ENCODE results near the gene TLR5. TPM values are rescaled to one million over a fixed set of nuclear protein-coding genes. Genes with fewer than 3 reads are reported as not detected.

Gene TLR5
- total RNA-seq, 6 experiments from 2014 or later = 0.84 to 3.3 (median 2.5) TPM

DNA sequence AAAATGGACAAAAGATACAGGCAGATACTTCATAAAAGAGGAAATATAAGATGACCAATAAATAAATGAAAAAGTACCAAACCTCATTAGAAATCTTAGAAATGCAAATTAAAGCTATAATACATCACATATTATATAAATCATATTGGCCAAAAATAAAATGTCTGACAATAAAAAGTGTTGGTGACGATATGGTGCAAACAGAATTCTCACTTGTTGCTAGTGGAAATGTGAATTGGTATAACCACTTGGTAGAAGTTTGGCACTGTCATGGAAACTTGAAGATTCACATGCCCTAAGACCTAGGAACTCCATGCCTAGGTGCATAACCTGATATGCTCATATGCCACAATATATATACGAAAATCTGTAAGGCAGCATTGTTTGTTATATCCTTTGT, 4.4 kb upstream of the TLR5 start:
- Histone ChIP-seq H3K27me3 (no peaks in the 10 kb centered on the region), H3K9me3 (no peaks in the 10 kb centered on the region), H3K27ac (no peak overlapping the region), H3K4me1 (peaks cover 0 to 5% (median 2%) of the 10 kb centered on the region in 4 donors), H3K36me3 (no peaks in the 10 kb centered on the region), H3K4me3 (no peak overlapping the region)
- ATAC-seq = no peak
- intact Hi-C loops (cut with DNase I) = no loop called here
- 79% methylated on average over 2 of the region's 2 CpGs for WGBS (ENCODE audit: insufficient coverage, low coverage, low lambda C conversion rate, missing lambda C conversion rate)
- DNase-seq = no peak
- TF ChIP-seq, protein P1, sequence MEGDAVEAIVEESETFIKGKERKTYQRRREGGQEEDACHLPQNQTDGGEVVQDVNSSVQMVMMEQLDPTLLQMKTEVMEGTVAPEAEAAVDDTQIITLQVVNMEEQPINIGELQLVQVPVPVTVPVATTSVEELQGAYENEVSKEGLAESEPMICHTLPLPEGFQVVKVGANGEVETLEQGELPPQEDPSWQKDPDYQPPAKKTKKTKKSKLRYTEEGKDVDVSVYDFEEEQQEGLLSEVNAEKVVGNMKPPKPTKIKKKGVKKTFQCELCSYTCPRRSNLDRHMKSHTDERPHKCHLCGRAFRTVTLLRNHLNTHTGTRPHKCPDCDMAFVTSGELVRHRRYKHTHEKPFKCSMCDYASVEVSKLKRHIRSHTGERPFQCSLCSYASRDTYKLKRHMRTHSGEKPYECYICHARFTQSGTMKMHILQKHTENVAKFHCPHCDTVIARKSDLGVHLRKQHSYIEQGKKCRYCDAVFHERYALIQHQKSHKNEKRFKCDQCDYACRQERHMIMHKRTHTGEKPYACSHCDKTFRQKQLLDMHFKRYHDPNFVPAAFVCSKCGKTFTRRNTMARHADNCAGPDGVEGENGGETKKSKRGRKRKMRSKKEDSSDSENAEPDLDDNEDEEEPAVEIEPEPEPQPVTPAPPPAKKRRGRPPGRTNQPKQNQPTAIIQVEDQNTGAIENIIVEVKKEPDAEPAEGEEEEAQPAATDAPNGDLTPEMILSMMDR (IDR thresholded peaks at IDR 0.05) = no peak
- no peak for TF ChIP-seq POLR2A (IDR thresholded peaks at IDR 0.05)

DNA sequence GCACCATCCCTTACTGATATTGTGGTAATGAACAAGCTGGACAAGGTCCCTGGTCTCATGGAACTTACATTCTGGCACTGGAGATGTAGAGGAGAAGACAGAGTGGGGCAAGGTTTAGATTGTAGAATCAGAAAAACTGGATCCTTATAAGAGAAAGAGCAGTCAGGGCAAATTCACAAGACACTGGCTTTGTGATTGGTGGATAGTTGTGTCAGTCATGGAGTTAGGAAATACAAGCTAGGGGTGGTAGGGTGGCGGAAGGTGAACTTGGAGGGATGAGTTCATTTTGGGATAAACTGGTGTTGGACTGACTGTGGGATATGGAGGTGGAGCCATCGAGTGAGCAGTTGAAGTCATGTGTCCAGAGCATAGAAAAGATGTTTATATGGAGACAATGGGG, 3.7 kb upstream of the TLR5 start:
- H3K9me3 ChIP-seq = no peaks in the 10 kb centered on the region
- intact Hi-C loops (cut with DNase I) = no loop called here
- H3K4me1 ChIP-seq = peaks cover 0 to 5% (median 2%) of the 10 kb centered on the region in 4 donors
- no peaks in the 10 kb centered on the region for H3K27me3 ChIP-seq
- no peak for TF ChIP-seq POLR2A (IDR thresholded peaks at IDR 0.05)
- TF ChIP-seq, protein P1 (IDR thresholded peaks at IDR 0.05) = no peak
- H3K27ac ChIP-seq = no peak overlapping the region
- ATAC-seq (no peak), DNase-seq (no peak)
- H3K36me3 ChIP-seq = no peaks in the 10 kb centered on the region
- no peak overlapping the region for H3K4me3 ChIP-seq
- WGBS (ENCODE audit: insufficient coverage, low coverage, low lambda C conversion rate, missing lambda C conversion rate) = 77% methylated on average over 2 of the region's 2 CpGs

DNA sequence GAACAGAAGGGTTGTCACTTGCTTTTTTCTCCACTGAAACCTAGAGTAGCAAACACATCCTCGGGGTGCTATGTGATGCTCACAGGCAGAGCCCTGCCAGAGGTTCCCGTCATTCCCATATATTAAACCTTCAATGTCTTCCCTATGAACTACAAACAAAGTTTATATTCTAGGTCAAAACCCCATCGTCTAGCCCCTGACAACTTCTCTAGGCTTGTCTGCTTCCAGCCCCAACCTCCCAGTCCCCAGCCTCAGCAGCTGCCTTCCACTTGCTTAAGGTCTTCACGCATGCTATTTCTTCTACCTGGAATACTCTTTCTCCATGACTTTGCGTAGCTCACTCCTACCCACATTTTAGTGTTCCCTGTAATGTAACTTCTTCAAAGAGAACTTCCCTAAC, 1.9 kb upstream of the TLR5 start:
- 80% methylated on average over 5 of the region's 5 CpGs for WGBS (ENCODE audit: insufficient coverage, low coverage, low lambda C conversion rate, missing lambda C conversion rate)
- no peaks in the 10 kb centered on the region for H3K9me3 ChIP-seq
- DNase-seq (no peak), ATAC-seq (no peak)
- H3K4me3 ChIP-seq = no peak overlapping the region
- H3K27ac ChIP-seq = no peak overlapping the region
- H3K36me3 ChIP-seq = no peaks in the 10 kb centered on the region
- H3K27me3 ChIP-seq = no peaks in the 10 kb centered on the region
- intact Hi-C loops (cut with DNase I) = no loop called here
- TF ChIP-seq POLR2A (IDR thresholded peaks at IDR 0.05) = no peak
- TF ChIP-seq, protein P1 (IDR thresholded peaks at IDR 0.05) = no peak
- peaks cover 0 to 5% (median 2%) of the 10 kb centered on the region in 4 donors for H3K4me1 ChIP-seq

DNA sequence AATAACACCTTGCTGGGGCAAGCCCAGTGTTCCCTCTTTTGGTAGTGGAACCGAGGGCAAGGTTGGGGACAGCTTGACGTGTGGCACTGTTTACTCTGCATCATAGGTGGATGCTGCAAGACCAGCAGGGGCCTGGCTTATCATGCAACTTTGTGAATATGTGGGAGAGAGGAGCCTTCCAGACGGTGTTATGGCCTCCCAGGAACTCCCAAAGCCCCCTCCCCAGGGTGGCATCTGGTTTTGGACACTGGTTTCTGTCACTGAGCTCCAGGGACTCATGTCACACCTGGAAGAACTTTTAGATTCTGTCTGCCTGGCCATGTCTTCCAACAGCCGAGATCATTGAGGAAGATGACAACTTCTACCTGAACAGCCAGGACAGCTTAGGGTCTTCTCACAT, 1.4 kb upstream of the TLR5 start:
- no peak for DNase-seq
- no peak for ATAC-seq
- Histone ChIP-seq H3K9me3 (no peaks in the 10 kb centered on the region), H3K36me3 (no peaks in the 10 kb centered on the region), H3K27me3 (no peaks in the 10 kb centered on the region), H3K4me3 (no peak overlapping the region), H3K4me1 (peaks cover 0 to 5% (median 2%) of the 10 kb centered on the region in 4 donors), H3K27ac (no peak overlapping the region)
- intact Hi-C loops (cut with DNase I) = no loop called here
- WGBS (ENCODE audit: insufficient coverage, low coverage, low lambda C conversion rate, missing lambda C conversion rate) = 50% methylated on average over 1 of the region's 4 CpGs
- TF ChIP-seq, protein P1 (IDR thresholded peaks at IDR 0.05) = no peak
- no peak for TF ChIP-seq POLR2A (IDR thresholded peaks at IDR 0.05)
